ENCODE data around the gene THRA. TPM values are rescaled to one million over a fixed set of nuclear protein-coding genes. Genes with fewer than 3 reads are reported as not detected.

Gene THRA, protein sequence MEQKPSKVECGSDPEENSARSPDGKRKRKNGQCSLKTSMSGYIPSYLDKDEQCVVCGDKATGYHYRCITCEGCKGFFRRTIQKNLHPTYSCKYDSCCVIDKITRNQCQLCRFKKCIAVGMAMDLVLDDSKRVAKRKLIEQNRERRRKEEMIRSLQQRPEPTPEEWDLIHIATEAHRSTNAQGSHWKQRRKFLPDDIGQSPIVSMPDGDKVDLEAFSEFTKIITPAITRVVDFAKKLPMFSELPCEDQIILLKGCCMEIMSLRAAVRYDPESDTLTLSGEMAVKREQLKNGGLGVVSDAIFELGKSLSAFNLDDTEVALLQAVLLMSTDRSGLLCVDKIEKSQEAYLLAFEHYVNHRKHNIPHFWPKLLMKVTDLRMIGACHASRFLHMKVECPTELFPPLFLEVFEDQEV
- 61.7 TPM for polyA plus RNA-seq
- long read RNA-seq, donor 1, full-length matches to known transcripts: 12 of 27 reads
- long read RNA-seq, donor 1, partial matches to known transcripts: 15 of 27 reads
- long read RNA-seq, donor 1, other reads (novel, unspliced or antisense): 0 of 27 reads
- long read RNA-seq, donor 2, full-length matches to known transcripts: 12 of 12 reads
- long read RNA-seq, donor 2, partial matches to known transcripts: 0 of 12 reads
- long read RNA-seq, donor 2, other reads (novel, unspliced or antisense): 0 of 12 reads
- long read RNA-seq, donor 3: 0 reads
- long read RNA-seq, donor 4, full-length matches to known transcripts: 4 of 4 reads
- long read RNA-seq, donor 4, partial matches to known transcripts: 0 of 4 reads
- long read RNA-seq, donor 4, other reads (novel, unspliced or antisense): 0 of 4 reads
- long read RNA-seq, donor 5, full-length matches to known transcripts: 11 of 11 reads
- long read RNA-seq, donor 5, partial matches to known transcripts: 0 of 11 reads
- long read RNA-seq, donor 5, other reads (novel, unspliced or antisense): 0 of 11 reads
- long read RNA-seq, donor 6, full-length matches to known transcripts: 6 of 38 reads
- long read RNA-seq, donor 6, partial matches to known transcripts: 32 of 38 reads
- long read RNA-seq, donor 6, other reads (novel, unspliced or antisense): 0 of 38 reads
- long read RNA-seq, donor 7, full-length matches to known transcripts: 5 of 5 reads
- long read RNA-seq, donor 7, partial matches to known transcripts: 0 of 5 reads
- long read RNA-seq, donor 7, other reads (novel, unspliced or antisense): 0 of 5 reads
- long read RNA-seq, donor 8, full-length matches to known transcripts: 7 of 7 reads
- long read RNA-seq, donor 8, partial matches to known transcripts: 0 of 7 reads
- long read RNA-seq, donor 8, other reads (novel, unspliced or antisense): 0 of 7 reads
- long read RNA-seq, donor 9, full-length matches to known transcripts: 10 of 10 reads
- long read RNA-seq, donor 9, partial matches to known transcripts: 0 of 10 reads
- long read RNA-seq, donor 9, other reads (novel, unspliced or antisense): 0 of 10 reads
- long read RNA-seq, donor 10, full-length matches to known transcripts: 10 of 10 reads
- long read RNA-seq, donor 10, partial matches to known transcripts: 0 of 10 reads
- long read RNA-seq, donor 10, other reads (novel, unspliced or antisense): 0 of 10 reads
- long read RNA-seq, donor 11, full-length matches to known transcripts: 11 of 11 reads
- long read RNA-seq, donor 11, partial matches to known transcripts: 0 of 11 reads
- long read RNA-seq, donor 11, other reads (novel, unspliced or antisense): 0 of 11 reads

DNA sequence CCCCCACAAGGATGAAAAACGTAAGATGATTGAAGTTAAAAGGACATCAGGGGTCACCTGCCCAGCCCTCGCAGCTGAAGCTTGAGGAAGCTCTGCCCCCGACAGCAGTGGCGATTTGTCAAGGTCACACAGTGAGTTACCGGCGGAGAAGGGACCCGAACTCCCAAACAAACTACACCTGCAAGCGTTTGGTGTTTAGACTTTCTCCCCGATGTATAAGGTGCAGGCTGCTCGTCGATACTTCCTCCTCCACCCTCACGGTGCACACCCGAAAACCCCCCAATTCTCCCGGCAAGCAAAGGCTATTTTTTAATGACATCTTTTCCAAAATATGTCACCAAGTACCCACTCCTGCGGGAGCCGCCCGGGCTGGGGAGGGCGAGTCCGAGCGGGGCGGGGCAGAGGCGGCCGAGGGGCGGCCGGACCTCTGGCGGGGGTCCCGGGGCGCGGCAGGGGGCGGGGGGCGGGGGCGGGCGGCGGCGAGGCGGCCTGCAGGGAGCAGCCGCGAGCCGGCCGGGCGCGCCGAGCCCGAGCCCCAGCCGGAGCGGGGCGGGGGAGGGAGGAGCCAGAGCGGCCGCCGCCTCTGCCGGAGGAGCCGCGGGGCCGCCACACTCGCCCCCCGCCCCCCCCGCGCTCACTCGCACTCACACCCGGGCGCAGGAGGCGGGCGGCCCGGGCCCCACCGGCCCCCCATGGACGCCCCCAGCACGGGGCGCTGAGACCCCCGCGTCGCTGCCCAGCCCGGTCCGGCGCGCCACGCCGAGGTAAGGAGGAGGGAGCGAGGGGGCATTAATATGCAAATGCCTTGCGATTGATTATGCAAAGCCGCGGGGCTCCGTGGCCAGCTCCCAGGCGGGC is at the start of gene THRA:
THRA (plus strand) TSS at position 637 of the 858 bp plus-strand sequence. CDS start 11,524 bp downstream, outside the sequence.
- no CpG with 5 or more reads among the region's 83 CpGs for WGBS (ENCODE audit: insufficient coverage, low lambda C conversion rate)
- H3K36me3 ChIP-seq (ENCODE audit: control insufficient read depth, insufficient read depth, low read length): no peaks in the 10 kb centered on the region
- H3K27ac ChIP-seq (ENCODE audit: low read length): peak within 1 kb of the TSS; percentile 99
- H3K4me1 ChIP-seq (ENCODE audit: control insufficient read depth, insufficient read depth, low read length): peaks cover 45% of the 10 kb centered on the region
- no peaks in the 10 kb centered on the region for H3K27me3 ChIP-seq (ENCODE audit: control insufficient read depth, insufficient read depth, low read length)
- peak within 1 kb of the TSS; percentile 99 for H3K4me3 ChIP-seq (ENCODE audit: low read length)
- peak; percentile 59 to 81 for DNase-seq
- no peaks in the 10 kb centered on the region for H3K9me3 ChIP-seq (ENCODE audit: control insufficient read depth, low read depth, low read length)

DNA sequence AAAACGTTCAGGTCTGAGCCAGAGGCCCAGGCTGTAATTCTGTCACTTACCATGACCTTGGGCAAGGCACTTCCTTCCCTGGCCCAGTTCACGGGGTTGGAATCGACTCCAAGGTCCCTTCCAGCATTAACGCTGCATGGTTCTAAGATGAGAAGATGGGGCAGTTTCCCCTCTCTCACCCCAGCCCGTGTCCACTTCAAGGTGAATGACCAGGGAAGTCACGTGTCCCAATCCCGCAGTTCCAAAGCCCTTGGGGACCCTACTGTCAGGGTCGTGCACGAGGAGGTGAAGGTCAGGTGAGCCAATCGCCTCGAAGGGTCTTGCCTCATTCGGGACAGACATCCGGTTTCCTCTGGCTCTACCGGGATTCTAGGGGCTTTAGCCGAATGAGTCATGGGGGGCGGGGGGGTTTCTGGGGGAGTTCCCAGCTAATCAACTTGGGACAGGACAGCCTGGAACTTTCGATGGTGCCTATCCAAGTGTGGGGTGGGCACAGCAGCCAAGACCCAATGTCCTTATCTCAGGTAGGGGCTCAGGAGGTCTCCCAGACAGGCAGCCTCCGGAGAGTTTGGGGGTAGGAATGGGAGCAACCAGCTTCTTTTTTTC is 48.3 kb upstream of the THRA start:
- Histone ChIP-seq H3K36me3 (ENCODE audit: control insufficient read depth, insufficient read depth, low read length) (peaks cover 11% of the 10 kb centered on the region), H3K9me3 (ENCODE audit: control insufficient read depth, low read depth, low read length) (no peaks in the 10 kb centered on the region), H3K27me3 (ENCODE audit: control insufficient read depth, insufficient read depth, low read length) (no peaks in the 10 kb centered on the region), H3K4me3 (ENCODE audit: low read length) (no peak overlapping the region), H3K4me1 (ENCODE audit: control insufficient read depth, insufficient read depth, low read length) (peaks cover 13% of the 10 kb centered on the region), H3K27ac (ENCODE audit: low read length) (no peak overlapping the region)
- WGBS (ENCODE audit: insufficient coverage, low lambda C conversion rate): no CpG with 5 or more reads among the region's 18 CpGs
- peak in 1 of 2 donors; percentile 37 for DNase-seq

DNA sequence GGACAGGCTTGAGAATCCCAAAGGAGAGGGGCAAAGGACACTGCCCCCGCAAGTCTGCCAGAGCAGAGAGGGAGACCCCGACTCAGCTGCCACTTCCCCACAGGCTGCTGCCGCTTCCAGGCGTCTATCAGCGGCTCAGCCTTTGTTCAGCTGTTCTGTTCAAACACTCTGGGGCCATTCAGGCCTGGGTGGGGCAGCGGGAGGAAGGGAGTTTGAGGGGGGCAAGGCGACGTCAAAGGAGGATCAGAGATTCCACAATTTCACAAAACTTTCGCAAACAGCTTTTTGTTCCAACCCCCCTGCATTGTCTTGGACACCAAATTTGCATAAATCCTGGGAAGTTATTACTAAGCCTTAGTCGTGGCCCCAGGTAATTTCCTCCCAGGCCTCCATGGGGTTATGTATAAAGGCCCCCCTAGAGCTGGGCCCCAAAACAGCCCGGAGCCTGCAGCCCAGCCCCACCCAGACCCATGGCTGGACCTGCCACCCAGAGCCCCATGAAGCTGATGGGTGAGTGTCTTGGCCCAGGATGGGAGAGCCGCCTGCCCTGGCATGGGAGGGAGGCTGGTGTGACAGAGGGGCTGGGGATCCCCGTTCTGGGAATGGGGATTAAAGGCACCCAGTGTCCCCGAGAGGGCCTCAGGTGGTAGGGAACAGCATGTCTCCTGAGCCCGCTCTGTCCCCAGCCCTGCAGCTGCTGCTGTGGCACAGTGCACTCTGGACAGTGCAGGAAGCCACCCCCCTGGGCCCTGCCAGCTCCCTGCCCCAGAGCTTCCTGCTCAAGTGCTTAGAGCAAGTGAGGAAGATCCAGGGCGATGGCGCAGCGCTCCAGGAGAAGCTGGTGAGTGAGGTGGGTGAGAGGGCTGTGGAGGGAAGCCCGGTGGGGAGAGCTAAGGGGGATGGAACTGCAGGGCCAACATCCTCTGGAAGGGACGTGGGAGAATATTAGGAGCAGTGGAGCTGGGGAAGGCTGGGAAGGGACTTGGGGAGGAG is 47.5 kb upstream of the THRA start, which contains the start of gene CSF3:
CSF3 (plus strand) TSS at position 436 of the 993 bp plus-strand sequence; CDS start at position 471, 35 bp downstream.
- Histone ChIP-seq H3K27ac (ENCODE audit: low read length) (no peak within 1 kb of the TSS), H3K27me3 (ENCODE audit: control insufficient read depth, insufficient read depth, low read length) (no peaks in the 10 kb centered on the region), H3K4me3 (ENCODE audit: low read length) (no peak within 1 kb of the TSS), H3K9me3 (ENCODE audit: control insufficient read depth, low read depth, low read length) (no peaks in the 10 kb centered on the region), H3K4me1 (ENCODE audit: control insufficient read depth, insufficient read depth, low read length) (peaks cover 13% of the 10 kb centered on the region), H3K36me3 (ENCODE audit: control insufficient read depth, insufficient read depth, low read length) (peaks cover 19% of the 10 kb centered on the region)
- DNase-seq: peak in 1 of 2 donors; percentile 46
- no CpG with 5 or more reads among the region's 20 CpGs for WGBS (ENCODE audit: insufficient coverage, low lambda C conversion rate)

DNA sequence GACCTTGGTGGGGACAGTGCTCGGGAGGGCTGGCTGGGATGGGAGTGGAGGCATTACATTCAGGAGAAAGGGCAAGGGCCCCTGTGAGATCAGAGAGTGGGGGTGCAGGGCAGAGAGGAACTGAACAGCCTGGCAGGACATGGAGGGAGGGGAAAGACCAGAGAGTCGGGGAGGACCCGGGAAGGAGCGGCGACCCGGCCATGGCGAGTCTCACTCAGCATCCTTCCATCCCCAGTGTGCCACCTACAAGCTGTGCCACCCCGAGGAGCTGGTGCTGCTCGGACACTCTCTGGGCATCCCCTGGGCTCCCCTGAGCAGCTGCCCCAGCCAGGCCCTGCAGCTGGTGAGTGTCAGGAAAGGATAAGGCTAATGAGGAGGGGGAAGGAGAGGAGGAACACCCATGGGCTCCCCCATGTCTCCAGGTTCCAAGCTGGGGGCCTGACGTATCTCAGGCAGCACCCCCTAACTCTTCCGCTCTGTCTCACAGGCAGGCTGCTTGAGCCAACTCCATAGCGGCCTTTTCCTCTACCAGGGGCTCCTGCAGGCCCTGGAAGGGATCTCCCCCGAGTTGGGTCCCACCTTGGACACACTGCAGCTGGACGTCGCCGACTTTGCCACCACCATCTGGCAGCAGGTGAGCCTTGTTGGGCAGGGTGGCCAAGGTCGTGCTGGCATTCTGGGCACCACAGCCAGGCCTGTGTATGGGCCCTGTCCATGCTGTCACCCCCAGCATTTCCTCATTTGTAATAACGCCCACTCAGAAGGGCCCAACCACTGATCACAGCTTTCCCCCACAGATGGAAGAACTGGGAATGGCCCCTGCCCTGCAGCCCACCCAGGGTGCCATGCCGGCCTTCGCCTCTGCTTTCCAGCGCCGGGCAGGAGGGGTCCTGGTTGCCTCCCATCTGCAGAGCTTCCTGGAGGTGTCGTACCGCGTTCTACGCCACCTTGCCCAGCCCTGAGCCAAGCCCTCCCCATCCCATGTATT is 46.5 kb upstream of the THRA start:
- peaks cover 13% of the 10 kb centered on the region for H3K4me1 ChIP-seq (ENCODE audit: control insufficient read depth, insufficient read depth, low read length)
- H3K9me3 ChIP-seq (ENCODE audit: control insufficient read depth, low read depth, low read length): no peaks in the 10 kb centered on the region
- DNase-seq: no peak
- WGBS (ENCODE audit: insufficient coverage, low lambda C conversion rate): no CpG with 5 or more reads among the region's 26 CpGs
- H3K27me3 ChIP-seq (ENCODE audit: control insufficient read depth, insufficient read depth, low read length): no peaks in the 10 kb centered on the region
- H3K36me3 ChIP-seq (ENCODE audit: control insufficient read depth, insufficient read depth, low read length): peaks cover 27% of the 10 kb centered on the region
- no peak overlapping the region for H3K27ac ChIP-seq (ENCODE audit: low read length)
- no peak overlapping the region for H3K4me3 ChIP-seq (ENCODE audit: low read length)

DNA sequence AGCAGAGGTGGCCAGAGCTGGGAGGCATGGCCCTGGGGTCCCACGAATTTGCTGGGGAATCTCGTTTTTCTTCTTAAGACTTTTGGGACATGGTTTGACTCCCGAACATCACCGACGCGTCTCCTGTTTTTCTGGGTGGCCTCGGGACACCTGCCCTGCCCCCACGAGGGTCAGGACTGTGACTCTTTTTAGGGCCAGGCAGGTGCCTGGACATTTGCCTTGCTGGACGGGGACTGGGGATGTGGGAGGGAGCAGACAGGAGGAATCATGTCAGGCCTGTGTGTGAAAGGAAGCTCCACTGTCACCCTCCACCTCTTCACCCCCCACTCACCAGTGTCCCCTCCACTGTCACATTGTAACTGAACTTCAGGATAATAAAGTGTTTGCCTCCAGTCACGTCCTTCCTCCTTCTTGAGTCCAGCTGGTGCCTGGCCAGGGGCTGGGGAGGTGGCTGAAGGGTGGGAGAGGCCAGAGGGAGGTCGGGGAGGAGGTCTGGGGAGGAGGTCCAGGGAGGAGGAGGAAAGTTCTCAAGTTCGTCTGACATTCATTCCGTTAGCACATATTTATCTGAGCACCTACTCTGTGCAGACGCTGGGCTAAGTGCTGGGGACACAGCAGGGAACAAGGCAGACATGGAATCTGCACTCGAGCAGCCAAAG is 45.2 kb upstream of the THRA start:
- Histone ChIP-seq H3K4me3 (ENCODE audit: low read length) (no peak overlapping the region), H3K36me3 (ENCODE audit: control insufficient read depth, insufficient read depth, low read length) (peaks cover 40% of the 10 kb centered on the region), H3K27ac (ENCODE audit: low read length) (no peak overlapping the region), H3K27me3 (ENCODE audit: control insufficient read depth, insufficient read depth, low read length) (no peaks in the 10 kb centered on the region), H3K9me3 (ENCODE audit: control insufficient read depth, low read depth, low read length) (no peaks in the 10 kb centered on the region), H3K4me1 (ENCODE audit: control insufficient read depth, insufficient read depth, low read length) (peaks cover 13% of the 10 kb centered on the region)
- no peak for DNase-seq
- no CpG with 5 or more reads among the region's 15 CpGs for WGBS (ENCODE audit: insufficient coverage, low lambda C conversion rate)

DNA sequence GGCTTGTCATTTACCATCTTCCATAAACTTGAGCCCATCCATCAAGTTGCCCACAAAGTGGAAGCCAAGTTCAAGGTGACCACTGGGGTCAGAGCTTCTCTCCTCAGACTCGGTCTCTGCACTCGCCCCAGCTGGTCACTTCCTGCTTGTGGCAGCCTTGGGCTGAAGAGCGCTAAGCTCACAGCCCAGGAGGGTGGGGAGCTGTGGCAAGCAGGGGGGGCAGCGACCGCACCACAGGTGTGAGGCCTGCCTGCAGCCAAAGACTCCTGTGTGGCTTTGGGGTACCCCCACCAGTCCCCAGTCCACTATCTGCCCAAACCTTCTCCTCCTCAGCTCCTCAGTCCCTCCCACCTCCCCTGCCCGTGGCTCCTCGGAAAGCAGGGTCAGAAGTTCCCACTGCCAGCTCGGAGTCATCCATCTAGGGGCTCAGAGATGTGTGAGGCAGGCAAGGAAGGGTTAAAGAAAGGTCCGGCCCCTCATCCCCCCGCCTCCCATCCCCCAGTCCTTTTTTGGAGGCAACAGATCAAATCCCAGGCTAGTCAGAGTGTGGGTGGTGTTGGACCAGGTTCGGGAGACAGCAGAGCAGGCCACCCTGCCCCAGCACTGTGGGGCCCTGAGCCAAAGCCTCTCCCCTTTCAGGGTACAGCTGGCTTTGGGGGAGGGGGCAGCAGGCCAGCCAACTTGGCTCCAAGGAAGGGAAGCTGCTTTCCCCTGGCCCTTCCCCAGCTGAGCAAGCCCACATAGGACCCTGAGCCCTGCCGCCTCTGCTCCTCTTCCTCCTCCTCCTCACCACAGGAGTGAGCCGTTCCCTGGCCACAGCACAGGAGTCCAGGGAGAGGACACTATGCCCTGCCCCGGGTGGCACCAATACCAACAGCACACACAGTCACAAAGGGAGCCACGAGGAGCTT is 44.3 kb upstream of the THRA start:
- Histone ChIP-seq H3K27me3 (ENCODE audit: control insufficient read depth, insufficient read depth, low read length) (no peaks in the 10 kb centered on the region), H3K4me1 (ENCODE audit: control insufficient read depth, insufficient read depth, low read length) (peaks cover 13% of the 10 kb centered on the region), H3K36me3 (ENCODE audit: control insufficient read depth, insufficient read depth, low read length) (peaks cover 48% of the 10 kb centered on the region), H3K4me3 (ENCODE audit: low read length) (no peak overlapping the region), H3K27ac (ENCODE audit: low read length) (no peak overlapping the region), H3K9me3 (ENCODE audit: control insufficient read depth, low read depth, low read length) (no peaks in the 10 kb centered on the region)
- no CpG with 5 or more reads among the region's 15 CpGs for WGBS (ENCODE audit: insufficient coverage, low lambda C conversion rate)
- no peak for DNase-seq

Data from large intestine (tissue), 12 donors.